Mesothelial cell of epicardium (in vitro differentiated cells): ENCODE measurements around the gene HEATR3. TPM values are rescaled to one million over a fixed set of nuclear protein-coding genes. Genes with fewer than 3 reads are reported as not detected.

Experiments used
- DNase-seq, 2 experiments: peaks; one replicate each; pipeline ENCODE4 v3.0.0; 2021; ENCODE audit warnings: low spot score in 2 of 2; ENCODE audit not compliant: unreplicated experiment in 2 of 2
- H3K27ac Mint-ChIP-seq: 2 replicates; pipeline ENCODE4 v1.8.0; 2021; ENCODE audit warnings: mixed read lengths
- H3K27me3 Mint-ChIP-seq: 2 replicates; pipeline ENCODE4 v1.8.0; 2021; ENCODE audit warnings: low read depth, mixed read lengths
- H3K36me3 Mint-ChIP-seq: 2 replicates; pipeline ENCODE4 v1.8.0; 2021; ENCODE audit warnings: mixed read lengths
- H3K4me1 Mint-ChIP-seq: 2 replicates; pipeline ENCODE4 v1.8.0; 2021; ENCODE audit warnings: mixed read lengths
- H3K4me3 Mint-ChIP-seq: 2 replicates; pipeline ENCODE4 v1.8.0; 2021; ENCODE audit warnings: mild to moderate bottlenecking, moderate library complexity, mixed read lengths
- H3K9me3 Mint-ChIP-seq: 2 replicates; pipeline ENCODE4 v1.8.0; 2021; ENCODE audit warnings: mixed read lengths
- total RNA-seq: library from RNA; stranded (reverse); gene quantifications from 3 replicates; pipeline ENCODE4 v1.2.1, GENCODE V29; 2021
- TF ChIP-seq, protein P1 (sequence below): fragments of 200-600 bp; sonication (generic); IDR thresholded peaks from one replicate; pipeline ENCODE4 v1.5.0; 2021; ENCODE audit warnings: antibody characterized with exemption; ENCODE audit not compliant: unreplicated experiment

The HEATR3 gene
- total RNA-seq, 1 donor from 2014 or later, result 19.2 TPM

DNA sequence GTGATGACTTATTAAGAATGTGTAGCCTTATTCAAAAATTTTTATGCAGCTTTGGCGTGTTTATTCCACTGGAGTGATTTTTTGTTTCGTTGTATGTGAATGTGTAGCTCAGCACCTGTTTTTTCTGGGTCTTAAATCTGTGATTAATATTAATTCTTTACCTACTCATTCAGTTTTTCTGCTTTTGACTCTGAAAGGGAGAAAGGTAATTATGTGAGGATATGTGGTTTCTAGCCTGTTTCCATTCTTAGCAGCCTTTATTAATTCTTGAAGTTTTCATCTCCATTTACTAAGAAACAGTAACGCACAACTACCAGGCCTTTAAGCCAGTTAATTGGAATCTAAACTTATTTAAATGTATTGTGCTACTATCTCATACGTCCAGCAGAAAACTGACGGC lies 7.0 kb downstream of the HEATR3 start:
- peaks cover 1% of the 10 kb centered on the region for H3K4me1 Mint-ChIP-seq
- H3K4me3 Mint-ChIP-seq, result no peak overlapping the region
- peaks cover 16% of the 10 kb centered on the region for H3K36me3 Mint-ChIP-seq
- no peaks in the 10 kb centered on the region for H3K27me3 Mint-ChIP-seq
- no peak overlapping the region for H3K27ac Mint-ChIP-seq
- TF ChIP-seq, protein P1, sequence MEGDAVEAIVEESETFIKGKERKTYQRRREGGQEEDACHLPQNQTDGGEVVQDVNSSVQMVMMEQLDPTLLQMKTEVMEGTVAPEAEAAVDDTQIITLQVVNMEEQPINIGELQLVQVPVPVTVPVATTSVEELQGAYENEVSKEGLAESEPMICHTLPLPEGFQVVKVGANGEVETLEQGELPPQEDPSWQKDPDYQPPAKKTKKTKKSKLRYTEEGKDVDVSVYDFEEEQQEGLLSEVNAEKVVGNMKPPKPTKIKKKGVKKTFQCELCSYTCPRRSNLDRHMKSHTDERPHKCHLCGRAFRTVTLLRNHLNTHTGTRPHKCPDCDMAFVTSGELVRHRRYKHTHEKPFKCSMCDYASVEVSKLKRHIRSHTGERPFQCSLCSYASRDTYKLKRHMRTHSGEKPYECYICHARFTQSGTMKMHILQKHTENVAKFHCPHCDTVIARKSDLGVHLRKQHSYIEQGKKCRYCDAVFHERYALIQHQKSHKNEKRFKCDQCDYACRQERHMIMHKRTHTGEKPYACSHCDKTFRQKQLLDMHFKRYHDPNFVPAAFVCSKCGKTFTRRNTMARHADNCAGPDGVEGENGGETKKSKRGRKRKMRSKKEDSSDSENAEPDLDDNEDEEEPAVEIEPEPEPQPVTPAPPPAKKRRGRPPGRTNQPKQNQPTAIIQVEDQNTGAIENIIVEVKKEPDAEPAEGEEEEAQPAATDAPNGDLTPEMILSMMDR, result no peak
- no peak for DNase-seq
- no peaks in the 10 kb centered on the region for H3K9me3 Mint-ChIP-seq

DNA sequence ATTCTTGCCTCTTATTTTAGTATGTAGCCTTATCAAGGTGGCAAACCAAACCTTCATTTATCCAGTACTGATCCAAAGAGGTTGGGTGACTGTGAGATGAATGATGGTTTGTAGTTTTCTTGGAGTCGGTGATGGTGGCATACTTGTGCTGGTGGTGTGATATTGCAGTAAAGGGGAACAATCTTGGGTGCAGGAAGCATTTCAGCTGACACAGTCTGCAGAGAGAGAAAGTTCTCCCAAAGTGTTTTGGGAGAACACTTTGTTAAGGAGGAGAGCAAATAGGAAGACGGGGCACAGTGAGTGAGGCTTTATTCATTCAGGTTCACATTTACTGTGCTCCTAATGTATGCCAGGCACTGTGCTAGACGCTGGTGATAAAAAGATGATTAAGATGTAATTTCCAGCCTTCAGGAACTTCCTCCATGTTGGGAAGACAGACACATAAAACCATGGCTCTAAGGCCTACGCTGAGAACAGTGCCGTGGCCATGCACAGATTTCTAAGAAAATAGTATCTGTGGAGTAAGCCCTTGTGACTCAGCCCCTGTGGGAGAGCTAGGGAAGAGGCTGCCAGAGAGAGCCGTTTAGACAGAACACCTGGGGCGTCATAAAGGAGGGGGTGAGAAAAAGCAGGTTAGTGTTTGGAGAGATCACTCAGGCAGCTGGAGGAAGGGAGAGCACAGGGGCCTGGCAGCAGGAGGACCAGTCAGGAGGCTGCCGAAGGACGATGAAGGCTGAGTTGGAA lies 13.8 kb downstream of the HEATR3 start:
- TF ChIP-seq, protein P1, result no peak
- Mint-ChIP-seq H3K9me3 (no peaks in the 10 kb centered on the region), H3K36me3 (peaks cover 29% of the 10 kb centered on the region), H3K4me3 (no peak overlapping the region), H3K27me3 (no peaks in the 10 kb centered on the region), H3K27ac (no peak overlapping the region), H3K4me1 (no peaks in the 10 kb centered on the region)
- no peak for DNase-seq

DNA sequence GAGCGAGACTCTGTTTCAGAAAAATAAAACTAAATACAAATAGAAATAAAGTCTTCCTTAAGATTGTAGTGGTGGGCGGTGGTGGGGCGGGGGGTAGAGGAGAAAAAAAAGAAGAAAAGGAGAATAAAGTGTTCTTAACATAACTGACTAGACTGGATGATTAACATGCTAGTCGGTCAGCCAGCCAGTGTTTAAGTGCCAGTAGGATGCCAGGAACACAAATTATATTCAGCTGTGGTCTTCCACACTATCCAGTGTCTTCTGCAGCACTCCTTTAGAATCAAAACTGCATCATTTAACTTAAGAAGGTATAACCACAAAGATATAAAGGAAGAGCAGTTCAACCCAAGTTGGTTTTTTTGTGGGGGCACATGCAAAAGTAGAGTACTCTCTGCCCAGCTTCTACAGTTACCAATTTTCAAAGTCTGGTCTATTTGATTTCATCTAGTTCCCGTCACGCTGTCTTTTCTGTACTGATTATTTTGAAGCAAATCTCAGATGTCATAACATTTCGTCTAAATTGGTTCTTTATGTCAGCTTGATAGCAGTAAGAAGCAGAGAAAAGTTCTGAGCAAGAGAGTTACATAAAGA lies 15.8 kb downstream of the HEATR3 start:
- no peaks in the 10 kb centered on the region for H3K27me3 Mint-ChIP-seq
- no peak overlapping the region for H3K27ac Mint-ChIP-seq
- TF ChIP-seq, protein P1, result no peak
- no peak for DNase-seq
- H3K4me3 Mint-ChIP-seq, result no peak overlapping the region
- no peaks in the 10 kb centered on the region for H3K4me1 Mint-ChIP-seq
- H3K9me3 Mint-ChIP-seq, result no peaks in the 10 kb centered on the region
- H3K36me3 Mint-ChIP-seq, result peaks cover 31% of the 10 kb centered on the region

DNA sequence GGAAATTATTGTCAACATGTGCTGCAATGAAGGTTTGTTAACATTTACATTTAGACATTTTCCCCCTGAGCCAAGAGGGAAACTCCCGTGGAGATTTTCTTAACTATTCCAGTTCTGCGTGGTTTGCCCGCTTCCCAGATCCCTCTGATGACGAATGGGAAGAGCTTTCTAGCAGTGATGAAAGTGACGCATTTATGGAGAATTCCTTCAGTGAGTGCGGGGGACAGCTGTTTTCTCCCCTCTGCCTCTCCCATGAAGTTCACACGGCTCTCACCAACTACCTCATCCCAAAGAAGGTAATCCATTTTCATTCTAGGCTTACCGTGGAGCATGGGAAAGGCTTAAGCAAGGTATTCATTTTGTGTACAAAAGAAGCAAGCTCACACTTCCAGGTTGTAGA lies 18.2 kb downstream of the HEATR3 start:
- Mint-ChIP-seq H3K27ac (no peak overlapping the region), H3K36me3 (peaks cover 32% of the 10 kb centered on the region)
- TF ChIP-seq, protein P1, result no peak

DNA sequence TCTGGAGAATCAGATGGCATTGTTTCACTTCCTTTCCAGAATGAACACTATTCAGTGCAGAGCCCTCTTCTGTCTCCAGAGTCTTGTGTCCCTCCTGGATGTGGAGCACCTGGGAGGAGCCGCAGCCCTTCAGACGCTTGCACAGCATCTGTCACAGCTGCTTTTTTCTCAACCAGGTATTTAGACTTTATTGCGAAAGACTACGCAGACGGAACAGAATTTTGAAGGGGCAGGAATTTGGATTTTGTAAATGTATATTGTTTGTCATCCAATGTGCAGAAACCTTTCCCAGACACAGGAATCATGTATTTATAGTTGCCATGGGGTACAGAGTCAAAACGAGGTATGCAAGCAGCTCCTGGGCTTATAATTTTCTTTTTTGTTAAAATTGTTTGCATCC lies 20.4 kb downstream of the HEATR3 start:
- Mint-ChIP-seq H3K27ac (no peak overlapping the region), H3K27me3 (no peaks in the 10 kb centered on the region), H3K4me3 (no peak overlapping the region), H3K9me3 (no peaks in the 10 kb centered on the region), H3K4me1 (no peaks in the 10 kb centered on the region), H3K36me3 (peaks cover 27% of the 10 kb centered on the region)
- DNase-seq, result no peak
- TF ChIP-seq, protein P1, result no peak

More for the DNA sequence above, 18.2 kb downstream of the HEATR3 start:
- Mint-ChIP-seq H3K27me3 (no peaks in the 10 kb centered on the region), H3K4me1 (no peaks in the 10 kb centered on the region), H3K4me3 (no peak overlapping the region), H3K9me3 (no peaks in the 10 kb centered on the region)
- DNase-seq, result no peak
